ENCODE results near the gene BAHCC1. TPM values are rescaled to one million over a fixed set of nuclear protein-coding genes. Genes with fewer than 3 reads are reported as not detected.
"Not testable (repeated sequence)": the region's sequence is repeated elsewhere in the genome, so short reads cannot be mapped to it uniquely, and the experiment has no call there.

BAHCC1 gene
- 7.8 TPM for polyA plus RNA-seq (2013, experiment 1 of 2)
- polyA plus RNA-seq (2013, experiment 2 of 2): 12.9 TPM

GRCh38 chr17:81394921-81395599 lies at the start of gene BAHCC1:
Gene BAHCC1 (plus strand): TSS chr17:81395457. CDS start chr17:81399740, 4,283 bp downstream.
- Histone ChIP-seq H3K36me3 (ENCODE audit: insufficient read depth, low read length) (no peaks in the 10 kb centered on the region), H3K27me3 (ENCODE audit: insufficient read depth, low read length) (peaks cover 63% of the 10 kb centered on the region), H3K4me3 (ENCODE audit: low read length) (peak within 1 kb of the TSS; percentile 60), H3K4me1 (ENCODE audit: insufficient read depth, low read length) (peaks cover 32% of the 10 kb centered on the region), H3K9ac (ENCODE audit: low read depth, low read length) (peak within 1 kb of the TSS; percentile 93), H3K9me3 (ENCODE audit: insufficient read depth, low read depth, low read length) (no peaks in the 10 kb centered on the region), H3K27ac (ENCODE audit: low read depth, low read length) (peak within 1 kb of the TSS; percentile 99)
- WGBS: under 1% methylated on average over 40 of the region's 40 CpGs

- Histone ChIP-seq H3K27ac (ENCODE audit: low read depth, low read length) (peak overlapping the region; percentile 60), H3K4me3 (ENCODE audit: low read length) (peak overlapping the region; percentile 97), H3K9me3 (ENCODE audit: insufficient read depth, low read depth, low read length) (no peaks in the 10 kb centered on the region), H3K4me1 (ENCODE audit: insufficient read depth, low read length) (peaks cover 7% of the 10 kb centered on the region), H3K36me3 (ENCODE audit: insufficient read depth, low read length) (no peaks in the 10 kb centered on the region), H3K9ac (ENCODE audit: low read depth, low read length) (peak overlapping the region; percentile 63), H3K27me3 (ENCODE audit: insufficient read depth, low read length) (peaks cover 78% of the 10 kb centered on the region)
- under 1% methylated on average over 90 of the region's 91 CpGs for WGBS
Measured at GRCh38 chr17:81346090-81346907, 49.0 kb upstream of the BAHCC1 start.

- Histone ChIP-seq H3K4me1 (ENCODE audit: insufficient read depth, low read length) (peaks cover 6% of the 10 kb centered on the region), H3K27me3 (ENCODE audit: insufficient read depth, low read length) (peaks cover 72% of the 10 kb centered on the region), H3K9me3 (ENCODE audit: insufficient read depth, low read depth, low read length) (no peaks in the 10 kb centered on the region), H3K4me3 (ENCODE audit: low read length) (peak overlapping the region; percentile 83), H3K9ac (ENCODE audit: low read depth, low read length) (peak overlapping the region; percentile 63), H3K36me3 (ENCODE audit: insufficient read depth, low read length) (no peaks in the 10 kb centered on the region), H3K27ac (ENCODE audit: low read depth, low read length) (no peak overlapping the region)
- WGBS: 39% methylated on average over 11 of the region's 11 CpGs
Measured at GRCh38 chr17:81346908-81347349, 48.3 kb upstream of the BAHCC1 start.

GRCh38 chr17:81347437-81347836 lies 47.8 kb upstream of the BAHCC1 start:
- Histone ChIP-seq H3K27me3 (ENCODE audit: insufficient read depth, low read length) (peaks cover 67% of the 10 kb centered on the region), H3K36me3 (ENCODE audit: insufficient read depth, low read length) (no peaks in the 10 kb centered on the region), H3K9ac (ENCODE audit: low read depth, low read length) (no peak overlapping the region), H3K27ac (ENCODE audit: low read depth, low read length) (no peak overlapping the region), H3K9me3 (ENCODE audit: insufficient read depth, low read depth, low read length) (no peaks in the 10 kb centered on the region), H3K4me1 (ENCODE audit: insufficient read depth, low read length) (peaks cover under 1% of the 10 kb centered on the region), H3K4me3 (ENCODE audit: low read length) (no peak overlapping the region)
- WGBS: 71% methylated on average over 4 of the region's 4 CpGs

- Histone ChIP-seq H3K9me3 (ENCODE audit: insufficient read depth, low read depth, low read length) (no peaks in the 10 kb centered on the region), H3K4me3 (ENCODE audit: low read length) (no peak overlapping the region), H3K4me1 (ENCODE audit: insufficient read depth, low read length) (no peaks in the 10 kb centered on the region; the same call in 1 of the 2 replicates), H3K27ac (ENCODE audit: low read depth, low read length) (no peak overlapping the region), H3K27me3 (ENCODE audit: insufficient read depth, low read length) (peaks cover 57% of the 10 kb centered on the region), H3K9ac (ENCODE audit: low read depth, low read length) (no peak overlapping the region), H3K36me3 (ENCODE audit: insufficient read depth, low read length) (no peaks in the 10 kb centered on the region)
- WGBS: 82% methylated on average over 21 of the region's 21 CpGs
Measured at GRCh38 chr17:81348097-81349055, 46.9 kb upstream of the BAHCC1 start.

- no peak overlapping the region for H3K4me3 ChIP-seq (ENCODE audit: low read length)
- H3K27ac ChIP-seq (ENCODE audit: low read depth, low read length): no peak overlapping the region
- no peaks in the 10 kb centered on the region for H3K4me1 ChIP-seq (ENCODE audit: insufficient read depth, low read length)
- 89% methylated on average over 28 of the region's 28 CpGs for WGBS
- no peaks in the 10 kb centered on the region for H3K36me3 ChIP-seq (ENCODE audit: insufficient read depth, low read length)
- peaks cover 44% of the 10 kb centered on the region for H3K27me3 ChIP-seq (ENCODE audit: insufficient read depth, low read length)
- H3K9me3 ChIP-seq (ENCODE audit: insufficient read depth, low read depth, low read length): no peaks in the 10 kb centered on the region
- H3K9ac ChIP-seq (ENCODE audit: low read depth, low read length): no peak overlapping the region
Measured at GRCh38 chr17:81349397-81350319, 45.6 kb upstream of the BAHCC1 start.

- H3K9ac ChIP-seq (ENCODE audit: low read depth, low read length): no peak overlapping the region
- peaks cover 37% of the 10 kb centered on the region for H3K27me3 ChIP-seq (ENCODE audit: insufficient read depth, low read length)
- H3K27ac ChIP-seq (ENCODE audit: low read depth, low read length): no peak overlapping the region
- no peaks in the 10 kb centered on the region for H3K36me3 ChIP-seq (ENCODE audit: insufficient read depth, low read length)
- no peaks in the 10 kb centered on the region for H3K9me3 ChIP-seq (ENCODE audit: insufficient read depth, low read depth, low read length)
- H3K4me1 ChIP-seq (ENCODE audit: insufficient read depth, low read length): no peaks in the 10 kb centered on the region
- no peak overlapping the region for H3K4me3 ChIP-seq (ENCODE audit: low read length)
- 91% methylated on average over 8 of the region's 8 CpGs for WGBS
Measured at GRCh38 chr17:81350320-81350890, 44.9 kb upstream of the BAHCC1 start.

GRCh38 chr17:81351329-81352052 lies 43.8 kb upstream of the BAHCC1 start:
- not testable (repeated sequence) for H3K9me3 ChIP-seq (ENCODE audit: insufficient read depth, low read depth, low read length); H3K4me3 ChIP-seq (ENCODE audit: low read length); H3K9ac ChIP-seq (ENCODE audit: low read depth, low read length); H3K36me3 ChIP-seq (ENCODE audit: insufficient read depth, low read length); H3K4me1 ChIP-seq (ENCODE audit: insufficient read depth, low read length); H3K27ac ChIP-seq (ENCODE audit: low read depth, low read length)
- 91% methylated on average over 25 of the region's 25 CpGs for whole genome bisulfite sequencing
- H3K27me3 ChIP-seq (ENCODE audit: insufficient read depth, low read length): peaks cover 34% of the 10 kb centered on the region

- 90% methylated on average over 38 of the region's 38 CpGs for WGBS
- H3K4me3 ChIP-seq (ENCODE audit: low read length); H3K27ac ChIP-seq (ENCODE audit: low read depth, low read length); H3K36me3 ChIP-seq (ENCODE audit: insufficient read depth, low read length); H3K9ac ChIP-seq (ENCODE audit: low read depth, low read length); H3K9me3 ChIP-seq (ENCODE audit: insufficient read depth, low read depth, low read length); H3K4me1 ChIP-seq (ENCODE audit: insufficient read depth, low read length): not testable (repeated sequence)
- H3K27me3 ChIP-seq (ENCODE audit: insufficient read depth, low read length): peaks cover 29% of the 10 kb centered on the region
Measured at GRCh38 chr17:81352056-81352455, 43.2 kb upstream of the BAHCC1 start.

Measured in HUES64 (cell line).